HAP-1 (cell line): ENCODE measurements around the gene TUSC1.
"Not testable (repeated sequence)": the region's sequence is repeated elsewhere in the genome, so short reads cannot be mapped to it uniquely, and the experiment has no call there.

Experiments
- DNase-seq, 2 experiments: peaks; one replicate each; pipeline ENCODE4 v3.0.0-alpha.2; 2016 to 2020; ENCODE audit warnings: low spot score in 2 of 2
- H3K27me3 ChIP-seq: fragments of 250-450 bp; sonication (Bioruptor Pico); 2 replicates; pipeline ENCODE4 v1.5.1; 2020; ENCODE audit warnings: low read depth, mild to moderate bottlenecking, moderate library complexity
- H3K36me3 ChIP-seq: fragments of 250-450 bp; sonication (Bioruptor Pico); replicated peaks from 2 replicates; pipeline ENCODE4 v1.5.1; 2020; ENCODE audit warnings: mild to moderate bottlenecking
- H3K4me1 ChIP-seq: fragments of 250-450 bp; sonication (Bioruptor Pico); 2 replicates; pipeline ENCODE4 v1.5.1; 2020; ENCODE audit warnings: mild to moderate bottlenecking
- H3K4me3 ChIP-seq: fragments of 250-450 bp; sonication (Bioruptor Pico); 2 replicates; pipeline ENCODE4 v1.5.1; 2020; ENCODE audit warnings: mild to moderate bottlenecking, moderate library complexity
- H3K9me3 ChIP-seq: fragments of 250-450 bp; sonication (Bioruptor Pico); 2 replicates; pipeline ENCODE4 v1.5.1; 2020; ENCODE audit warnings: mild to moderate bottlenecking, moderate library complexity
- in situ Hi-C: fragments of 300-500 bp; cut with MboI; formaldehyde crosslinking; loops from 3 replicates; pipeline ENCODE4 v1.14.3; 2020; ENCODE audit warnings: low sequenced_read_pairs, inconsistent platforms, mixed read lengths

TUSC1 gene

DNA sequence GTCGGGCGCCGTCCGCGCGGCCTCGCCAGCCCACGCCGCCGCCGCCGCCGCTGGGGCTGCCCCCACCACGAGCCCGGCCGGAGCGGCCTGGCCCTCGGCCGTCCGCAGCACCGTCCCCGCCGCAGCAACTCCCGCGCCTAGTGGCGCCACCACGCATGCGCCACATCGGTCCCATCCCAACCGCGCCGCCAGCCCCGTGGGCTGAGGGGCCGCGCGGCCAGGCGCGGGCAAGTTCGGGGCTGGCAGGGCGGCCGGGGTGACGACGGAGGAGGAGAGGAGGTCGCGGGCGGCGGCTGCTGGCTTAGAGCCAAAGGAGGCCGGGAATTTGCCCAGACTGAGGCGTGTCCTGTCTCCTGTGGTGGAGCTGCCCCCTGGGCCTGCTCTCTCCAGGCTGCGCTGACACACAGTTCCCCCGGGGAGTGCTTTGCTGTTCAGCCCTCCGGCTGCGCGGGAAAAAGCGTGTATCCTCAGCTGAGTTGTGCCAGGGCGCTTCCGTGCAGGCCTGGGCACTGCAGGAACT is at the start of gene TUSC1:
TUSC1 (minus strand) TSS at position 298 of the 520 bp plus-strand sequence; CDS start at position 166, 132 bp downstream.
- in situ Hi-C loops, result no loop called here
- Histone ChIP-seq H3K36me3 (no peaks in the 10 kb centered on the region), H3K27me3 (no peaks in the 10 kb centered on the region), H3K4me1 (peaks cover 7% of the 10 kb centered on the region; the same call in 1 of the 2 replicates), H3K9me3 (no peaks in the 10 kb centered on the region), H3K4me3 (peak within 1 kb of the TSS; percentile 52)
- DNase-seq, result peak; percentile 70 to 89

DNA sequence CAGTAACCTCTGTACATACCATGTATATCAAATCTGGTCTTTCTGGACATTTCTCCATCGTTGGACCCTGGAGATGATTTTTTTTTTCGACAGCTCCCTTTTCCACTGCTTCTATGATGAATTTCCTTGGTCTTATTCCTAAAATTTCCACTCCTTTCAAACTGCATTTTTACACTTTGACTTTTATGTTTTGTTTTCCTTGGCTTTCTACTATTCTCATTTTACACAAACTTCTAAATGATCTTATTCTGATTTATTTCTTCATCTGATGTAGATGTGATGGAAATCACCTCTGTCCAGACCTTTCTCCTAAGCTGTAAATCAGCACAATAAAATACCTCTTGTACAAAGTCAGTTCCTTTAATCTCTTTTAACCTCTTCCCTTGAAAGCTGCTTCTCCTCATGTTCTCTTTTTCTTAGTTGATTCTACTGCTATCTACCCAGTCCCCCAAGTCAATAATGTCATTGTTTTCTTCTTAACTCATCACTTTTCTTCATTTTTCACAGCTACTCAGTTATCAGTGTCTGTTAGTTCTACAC is 48.7 kb upstream of the TUSC1 start:
- Histone ChIP-seq H3K9me3 (no peaks in the 10 kb centered on the region), H3K4me3 (no peak overlapping the region), H3K4me1 (no peaks in the 10 kb centered on the region), H3K36me3 (no peaks in the 10 kb centered on the region), H3K27me3 (no peaks in the 10 kb centered on the region)
- in situ Hi-C loops, result no loop called here
- no peak for DNase-seq

DNA sequence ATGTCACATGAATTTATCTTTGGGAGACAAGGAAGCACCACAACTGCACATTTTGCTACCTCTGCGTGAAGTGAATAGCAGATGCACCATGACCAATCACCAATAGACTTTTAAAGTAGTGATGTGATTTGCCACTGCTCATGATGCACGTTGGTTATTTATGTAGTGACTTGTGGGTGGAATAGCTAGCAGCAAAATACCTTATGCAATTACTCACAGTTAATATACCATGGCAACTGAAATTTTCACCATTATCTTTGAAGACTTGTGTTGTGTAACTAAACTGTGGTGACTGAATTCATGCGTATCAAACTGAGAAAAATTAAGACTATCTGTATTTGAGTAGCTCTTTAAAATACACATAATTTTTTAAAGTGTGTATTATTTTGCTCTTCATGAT is 46.2 kb upstream of the TUSC1 start:
- H3K36me3 ChIP-seq, result no peaks in the 10 kb centered on the region
- H3K4me3 ChIP-seq, result no peak overlapping the region
- no peaks in the 10 kb centered on the region for H3K4me1 ChIP-seq
- no peak for DNase-seq
- in situ Hi-C loops, result no loop called here
- H3K27me3 ChIP-seq, result no peaks in the 10 kb centered on the region
- no peaks in the 10 kb centered on the region for H3K9me3 ChIP-seq

DNA sequence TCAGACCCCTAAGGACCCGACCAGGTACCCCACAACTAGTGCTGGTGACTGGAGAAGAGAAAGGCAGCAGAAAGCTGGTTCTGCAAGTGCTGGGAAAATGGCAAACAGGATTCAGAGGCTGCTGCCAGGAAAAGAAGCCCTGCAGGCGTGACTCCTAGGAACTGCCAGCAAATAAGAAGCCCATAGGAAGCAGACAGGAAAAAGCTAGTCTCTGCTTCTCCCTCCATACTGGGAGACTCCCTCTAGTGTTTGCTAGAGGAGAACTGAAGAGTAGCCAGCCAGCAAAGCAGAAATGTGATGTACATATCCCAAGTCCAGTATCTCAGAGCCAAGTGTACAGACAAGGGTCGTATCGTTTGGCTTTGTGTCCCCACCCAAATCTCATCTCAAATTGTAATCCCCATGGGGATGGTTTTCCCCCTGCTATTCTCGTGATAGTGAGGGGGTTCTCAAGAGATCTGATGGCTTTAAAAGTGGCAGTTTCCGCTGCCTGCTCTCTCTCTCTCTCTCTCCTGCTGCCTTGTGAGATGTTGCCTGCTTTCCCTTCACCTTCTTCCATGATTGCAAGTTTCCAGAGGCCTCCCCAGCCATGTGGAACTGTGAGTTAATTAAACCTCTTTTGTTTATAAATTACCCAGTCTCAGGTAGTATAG is 38.1 kb upstream of the TUSC1 start:
- Histone ChIP-seq H3K27me3 (no peaks in the 10 kb centered on the region), H3K9me3 (0 out of 2 replicates have a peak, but pooled peaks cover 2% of the 10 kb centered on the region), H3K4me1 (no peaks in the 10 kb centered on the region), H3K36me3 (no peaks in the 10 kb centered on the region), H3K4me3 (no peak overlapping the region)
- in situ Hi-C loops, result no loop called here
- peak; percentile 32 to 61 for DNase-seq

DNA sequence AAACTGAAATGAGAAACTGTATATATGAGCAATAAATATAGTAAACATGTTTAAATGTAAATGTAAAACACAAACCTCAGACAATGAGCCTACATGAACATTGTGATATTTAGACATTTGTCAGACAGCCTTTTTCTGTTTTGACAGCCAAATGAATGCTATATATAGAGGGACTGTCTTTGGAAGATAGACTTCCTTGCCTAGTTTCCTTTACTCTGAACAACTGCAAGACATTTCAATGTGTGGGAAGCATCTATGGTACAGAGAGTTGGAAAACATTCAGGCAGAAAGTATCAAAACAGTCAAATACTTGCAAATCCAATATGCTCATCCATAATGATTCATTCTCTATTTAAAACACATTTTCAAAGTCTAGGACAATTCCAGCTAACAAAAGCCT is 31.7 kb upstream of the TUSC1 start:
- H3K36me3 ChIP-seq, result no peaks in the 10 kb centered on the region
- no peaks in the 10 kb centered on the region for H3K9me3 ChIP-seq
- in situ Hi-C loops, result no loop called here
- no peak for DNase-seq
- no peaks in the 10 kb centered on the region for H3K27me3 ChIP-seq
- no peak overlapping the region for H3K4me3 ChIP-seq
- H3K4me1 ChIP-seq, result no peaks in the 10 kb centered on the region; the same call in 1 of the 2 replicates

DNA sequence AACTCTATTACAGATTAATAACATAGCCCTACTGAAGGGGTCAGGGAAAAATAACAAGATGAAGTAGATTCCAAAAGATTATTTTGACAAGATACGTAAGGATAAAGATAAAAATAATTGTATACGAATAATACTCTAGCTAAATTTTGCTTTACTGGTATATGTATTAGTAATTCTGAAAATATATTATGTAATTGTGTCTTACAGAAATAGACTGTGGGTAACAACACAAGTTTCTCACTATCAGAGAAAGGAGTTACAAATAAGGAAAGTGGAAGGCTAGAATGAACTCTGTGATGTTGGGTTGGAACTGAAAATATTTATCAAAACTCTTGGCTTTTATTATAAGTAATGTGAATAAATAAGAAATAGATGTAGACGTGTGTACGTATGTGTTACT is 26.6 kb upstream of the TUSC1 start:
- Histone ChIP-seq H3K36me3 (no peaks in the 10 kb centered on the region), H3K9me3 (no peaks in the 10 kb centered on the region), H3K27me3 (no peaks in the 10 kb centered on the region), H3K4me1 (no peaks in the 10 kb centered on the region), H3K4me3 (no peak overlapping the region)
- in situ Hi-C loops, result no loop called here
- no peak for DNase-seq

DNA sequence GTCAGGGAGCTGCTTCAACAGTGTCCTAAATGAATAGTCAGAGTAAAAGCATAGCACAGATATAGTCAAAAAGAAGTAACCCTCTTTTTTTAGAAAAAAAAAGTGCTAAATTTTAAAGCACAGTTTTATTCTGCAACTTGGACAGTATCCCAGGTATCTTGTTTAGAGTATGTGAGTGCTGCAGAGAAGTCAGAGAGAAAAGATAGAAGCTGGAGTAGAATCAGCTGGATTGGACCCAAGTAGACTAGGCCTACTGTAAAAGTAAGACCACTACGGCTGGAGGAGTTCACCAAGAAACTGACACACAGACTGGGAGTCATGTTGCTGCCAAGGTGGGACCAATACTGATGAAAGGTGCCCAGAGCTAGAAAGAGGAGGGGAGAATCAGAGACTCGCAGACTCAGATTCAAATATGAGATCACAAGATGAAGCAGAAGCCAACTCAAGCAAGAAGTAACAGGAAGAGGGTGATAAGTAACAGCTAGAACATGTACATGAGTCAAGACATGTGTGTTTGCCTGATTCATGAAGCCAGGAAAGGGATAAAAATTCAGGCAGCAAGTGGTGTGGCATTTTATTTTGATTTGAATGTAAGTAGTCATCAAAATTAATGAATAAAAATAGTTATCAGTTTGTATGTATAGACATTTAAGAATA is 25.6 kb upstream of the TUSC1 start:
- Histone ChIP-seq H3K36me3 (no peaks in the 10 kb centered on the region), H3K4me3 (no peak overlapping the region), H3K4me1 (no peaks in the 10 kb centered on the region), H3K9me3 (no peaks in the 10 kb centered on the region), H3K27me3 (no peaks in the 10 kb centered on the region)
- no peak for DNase-seq
- in situ Hi-C loops, result no loop called here

DNA sequence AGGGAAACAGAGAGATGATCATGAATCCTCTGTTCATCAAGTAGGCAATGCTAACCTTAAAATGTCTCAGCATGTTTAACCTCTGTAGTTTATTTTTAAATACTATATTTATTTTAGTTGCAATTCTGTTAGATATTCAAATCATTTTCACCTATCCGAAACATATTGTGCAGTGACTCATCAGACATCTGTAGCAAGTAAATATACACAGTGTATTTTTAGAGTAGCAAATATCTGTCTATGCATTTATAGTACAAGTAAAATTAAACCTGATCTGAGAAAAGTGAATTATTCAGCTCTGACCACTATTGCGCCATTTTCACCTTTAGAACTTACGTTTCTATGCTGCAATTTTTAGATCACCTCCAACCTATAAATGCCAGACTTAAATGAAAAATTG is 24.3 kb upstream of the TUSC1 start:
- Histone ChIP-seq H3K36me3 (no peaks in the 10 kb centered on the region), H3K4me1 (no peaks in the 10 kb centered on the region), H3K9me3 (no peaks in the 10 kb centered on the region), H3K4me3 (no peak overlapping the region), H3K27me3 (no peaks in the 10 kb centered on the region)
- no peak for DNase-seq
- in situ Hi-C loops, result no loop called here

DNA sequence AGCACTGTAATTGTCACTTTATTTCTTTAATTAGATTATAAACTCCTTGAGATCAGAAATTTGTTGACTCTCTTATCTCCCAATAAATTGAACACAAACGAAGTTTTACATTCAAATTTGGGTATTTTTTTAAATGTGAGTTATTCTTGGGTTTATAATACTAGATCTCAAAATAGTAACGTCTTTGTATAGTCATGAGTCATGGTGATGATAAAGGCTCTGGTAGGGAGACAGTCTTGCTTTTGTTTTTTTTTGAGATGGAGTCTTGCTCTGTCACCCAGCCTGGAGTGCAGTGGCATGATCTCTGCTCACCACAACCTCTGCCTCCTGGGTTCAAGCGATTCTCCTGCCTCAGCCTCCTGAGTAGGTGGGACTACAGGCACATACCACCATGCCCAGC is 22.7 kb upstream of the TUSC1 start:
- H3K9me3 ChIP-seq, DNase-seq, H3K4me1 ChIP-seq, in situ Hi-C loops, H3K27me3 ChIP-seq, H3K4me3 ChIP-seq, H3K36me3 ChIP-seq: not testable (repeated sequence)

DNA sequence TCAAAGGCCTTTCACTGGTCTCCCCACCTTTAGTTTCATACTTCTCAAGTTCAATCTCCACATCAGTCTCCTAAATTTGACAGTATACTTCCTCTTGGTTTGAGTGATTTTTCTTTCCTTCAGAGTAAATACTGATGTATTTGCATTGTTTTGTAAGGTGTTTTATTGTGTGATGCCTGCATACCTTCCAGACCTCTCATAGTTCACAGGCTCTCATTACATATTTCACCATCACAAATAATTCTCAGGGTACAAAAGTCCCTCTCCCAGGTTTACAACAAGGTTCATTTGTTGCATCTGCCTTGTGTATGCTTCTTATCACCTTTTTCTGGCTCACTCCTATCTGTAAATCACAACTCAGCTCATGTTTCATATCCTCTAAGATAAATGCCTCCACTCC is 22.2 kb upstream of the TUSC1 start:
- Histone ChIP-seq H3K36me3 (no peaks in the 10 kb centered on the region), H3K4me1 (no peaks in the 10 kb centered on the region), H3K27me3 (no peaks in the 10 kb centered on the region), H3K4me3 (no peak overlapping the region), H3K9me3 (no peaks in the 10 kb centered on the region)
- in situ Hi-C loops, result no loop called here
- DNase-seq, result no peak

DNA sequence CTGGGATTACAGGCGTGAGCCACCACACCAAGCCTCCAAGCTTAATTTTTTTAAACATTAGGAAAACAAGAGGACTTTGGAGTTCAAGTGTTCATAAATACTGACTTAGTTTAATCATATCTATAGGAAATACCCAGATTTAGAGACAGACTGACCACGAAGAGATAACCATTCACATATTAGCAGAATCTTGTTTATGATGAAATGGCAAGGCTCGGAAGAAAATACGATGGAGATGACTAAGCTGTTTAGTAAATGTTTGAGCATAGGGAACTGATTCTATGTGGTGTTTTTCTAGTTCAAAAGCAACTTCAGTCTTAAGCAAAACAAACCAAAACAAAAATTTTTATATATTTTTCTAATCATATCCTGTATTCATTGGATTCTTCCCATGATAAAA is 13.5 kb upstream of the TUSC1 start:
- Histone ChIP-seq H3K9me3 (no peaks in the 10 kb centered on the region), H3K27me3 (no peaks in the 10 kb centered on the region), H3K36me3 (no peaks in the 10 kb centered on the region), H3K4me3 (no peak overlapping the region), H3K4me1 (no peaks in the 10 kb centered on the region)
- in situ Hi-C loops, result no loop called here
- DNase-seq, result no peak

DNA sequence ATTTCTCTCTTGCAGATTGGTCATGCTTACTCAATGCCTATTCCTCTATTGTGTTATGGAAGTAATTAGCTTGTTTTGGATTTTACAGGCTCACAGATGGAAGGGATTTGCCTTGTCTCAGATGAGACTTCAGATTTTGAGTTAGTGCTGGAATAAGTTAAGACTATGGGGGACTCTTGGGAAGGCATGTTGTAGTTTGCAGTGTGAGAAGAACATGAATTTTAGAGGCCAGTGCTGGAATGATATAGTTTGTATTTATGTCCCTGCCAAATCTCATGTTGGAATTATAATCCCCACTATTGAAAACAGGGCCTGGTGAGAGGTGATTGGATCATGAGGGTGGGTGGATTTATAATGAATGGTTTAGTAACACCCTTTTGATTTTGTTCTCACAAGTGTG is 6.1 kb upstream of the TUSC1 start:
- Histone ChIP-seq H3K36me3 (no peaks in the 10 kb centered on the region), H3K4me1 (no peaks in the 10 kb centered on the region), H3K9me3 (no peaks in the 10 kb centered on the region), H3K27me3 (no peaks in the 10 kb centered on the region), H3K4me3 (no peak overlapping the region)
- in situ Hi-C loops, result no loop called here
- DNase-seq, result no peak

DNA sequence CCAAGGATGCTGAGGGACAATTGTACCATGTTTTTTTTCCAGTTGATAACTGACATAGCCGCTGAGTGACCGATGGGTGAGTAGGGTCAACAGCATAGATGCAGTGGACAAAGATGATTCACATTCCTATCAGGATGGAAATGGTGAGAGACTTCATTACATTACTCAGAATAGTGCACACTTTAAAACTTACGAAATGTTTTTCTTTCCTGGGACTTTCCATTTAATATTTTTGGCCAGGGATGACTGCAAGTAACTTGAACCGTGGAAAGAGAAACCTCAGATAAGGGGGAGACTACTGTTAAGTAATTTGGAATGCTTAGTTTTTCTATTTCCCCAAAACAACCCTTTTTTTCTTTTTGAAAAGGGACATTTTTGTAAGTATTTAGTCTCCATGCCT is 3.0 kb upstream of the TUSC1 start:
- no peak for DNase-seq
- H3K9me3 ChIP-seq, result no peaks in the 10 kb centered on the region
- in situ Hi-C loops, result no loop called here
- H3K36me3 ChIP-seq, result no peaks in the 10 kb centered on the region
- H3K4me1 ChIP-seq, result peaks cover 7% of the 10 kb centered on the region; the same call in 1 of the 2 replicates
- no peaks in the 10 kb centered on the region for H3K27me3 ChIP-seq
- no peak overlapping the region for H3K4me3 ChIP-seq

DNA sequence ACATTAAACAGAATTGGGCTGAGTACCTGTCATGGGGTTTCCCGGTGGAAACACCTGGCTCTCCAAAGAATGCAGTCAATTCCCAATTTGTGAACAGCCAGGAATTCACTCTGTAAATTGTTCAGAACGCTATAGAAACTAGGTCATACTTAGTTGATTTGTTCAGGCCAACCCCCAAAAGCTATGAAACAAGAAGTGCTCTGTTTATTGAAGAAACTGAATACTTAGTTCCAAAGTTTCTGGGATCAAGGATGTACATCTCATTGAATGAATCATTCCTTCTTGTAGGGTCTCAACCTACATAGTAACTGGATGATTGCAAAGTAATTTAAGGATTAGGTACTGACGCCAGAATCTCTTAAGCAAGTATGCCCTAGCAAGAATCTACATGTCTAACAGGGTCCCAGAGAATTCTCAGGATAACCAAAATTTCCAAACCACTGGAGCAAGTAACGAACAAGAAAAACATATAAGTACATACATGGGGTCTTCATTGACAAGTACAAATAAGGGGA is 659 bp upstream of the TUSC1 start:
- H3K4me3 ChIP-seq, result peak overlapping the region; percentile 52
- in situ Hi-C loops, result no loop called here
- H3K4me1 ChIP-seq, result peaks cover 7% of the 10 kb centered on the region; the same call in 1 of the 2 replicates
- H3K27me3 ChIP-seq, result no peaks in the 10 kb centered on the region
- no peaks in the 10 kb centered on the region for H3K36me3 ChIP-seq
- H3K9me3 ChIP-seq, result no peaks in the 10 kb centered on the region
- peak in 1 of 2 experiments; percentile 40 for DNase-seq
